SK-N-SH (cell line): Measurements from ENCODE around the gene PTDSS2. TPM values are rescaled to one million over a fixed set of nuclear protein-coding genes. Genes with fewer than 3 reads are reported as not detected.

Experiments used
- CTCF ChIA-PET: fragments of 300-600, 350-600 bp; formaldehyde crosslinking; extraction: SDS; loops from one replicate; lab custom pipeline; 2021; lab: Yijun Ruan, JAX
- POLR2A ChIA-PET: fragments of 350-600 bp; sonication (Branson Sonifier 250); formaldehyde crosslinking; extraction: SDS; loops from one replicate; lab custom pipeline; 2020; ENCODE audit warnings: antibody characterized with exemption, inconsistent platforms; lab: Yijun Ruan, JAX
- DNase-seq: peaks from one replicate; pipeline ENCODE4 v3.0.0; 2012
- H2AFZ ChIP-seq: fragments of 200-600 bp; sonication (generic); 2 replicates; pipeline ENCODE4 v1.8.1; 2016; ENCODE audit warnings: antibody characterized with exemption, mild to moderate bottlenecking, low read depth
- H3F3A ChIP-seq: fragments of 200-600 bp; sonication (generic); replicated peaks from 2 replicates; pipeline ENCODE3; 2016; ENCODE audit warnings: antibody characterized with exemption, mild to moderate bottlenecking; ENCODE audit not compliant: insufficient read depth
- H3K27ac ChIP-seq, 2 experiments: fragments of 200-500 bp in 1 of 2; fragments of 200-600 bp in 1 of 2; sonication (Bioruptor generic) in 1 of 2; sonication (generic), shearing (Covaris generic) in 1 of 2; 2 replicates each; pipeline versions ENCODE4 v1.5.1 to v1.6.1; 2014 to 2016; ENCODE audit warnings: low read depth in 2 of 2, inconsistent platforms in 1 of 2, low read length in 1 of 2, mild to moderate bottlenecking in 1 of 2, mixed read lengths in 1 of 2
- H3K27me3 ChIP-seq: fragments of 200-600 bp; sonication (generic), shearing (Covaris generic); 2 replicates; pipeline ENCODE4 v1.6.1; 2016; ENCODE audit warnings: mixed run types; ENCODE audit not compliant: insufficient read depth
- H3K36me3 ChIP-seq, 2 experiments: fragments of 200-500 bp in 1 of 2; fragments of 200-600 bp in 1 of 2; sonication (Bioruptor generic) in 1 of 2; sonication (generic) in 1 of 2; replicated peaks in 1 of 2; 2 replicates each; pipeline versions ENCODE3 to v1.5.1; 2014 to 2016; ENCODE audit warnings: low read length in 1 of 2, mild to moderate bottlenecking in 1 of 2; ENCODE audit not compliant: insufficient read depth in 2 of 2, control insufficient read depth in 1 of 2
- H3K4me1 ChIP-seq, 2 experiments: fragments of 200-500 bp in 1 of 2; fragments of 200-600 bp in 1 of 2; sonication (Bioruptor generic) in 1 of 2; sonication (generic), shearing (Covaris generic) in 1 of 2; 2 replicates each; pipeline versions ENCODE4 v1.5.1 to v1.6.1; 2014 to 2016; ENCODE audit warnings: low read depth in 1 of 2, low read length in 1 of 2, mixed run types in 1 of 2; ENCODE audit not compliant: insufficient read depth in 2 of 2, control insufficient read depth in 1 of 2
- H3K4me2 ChIP-seq: fragments of 200-600 bp; sonication (generic), shearing (Covaris generic); 2 replicates; pipeline ENCODE4 v1.6.1; 2017; ENCODE audit warnings: mixed run types
- H3K4me3 ChIP-seq, 2 experiments: fragments of 200-500 bp in 1 of 2; fragments of 200-600 bp in 1 of 2; sonication (Bioruptor generic) in 1 of 2; sonication (generic), shearing (Covaris generic) in 1 of 2; 2 replicates each; pipeline versions ENCODE4 v1.5.1 to v1.8.1; 2014 to 2016; ENCODE audit warnings: low read depth in 2 of 2, inconsistent platforms in 1 of 2, low read length in 1 of 2, mild to moderate bottlenecking in 1 of 2, mixed read lengths in 1 of 2, moderate library complexity in 1 of 2
- H3K79me2 ChIP-seq: fragments of 200-600 bp; sonication (generic); 2 replicates; pipeline ENCODE4 v1.8.1; 2017; ENCODE audit warnings: mild to moderate bottlenecking; ENCODE audit not compliant: insufficient read depth
- H3K9ac ChIP-seq: fragments of 200-600 bp; sonication (generic); 2 replicates; pipeline ENCODE4 v1.6.1; 2017; ENCODE audit warnings: mixed run types
- H3K9me2 ChIP-seq: fragments of 200-600 bp; sonication (generic); 2 replicates; pipeline ENCODE4 v1.6.1; 2017; ENCODE audit warnings: mixed run types
- H3K9me3 ChIP-seq: fragments of 200-600 bp; sonication (generic); 2 replicates; pipeline ENCODE4 v1.6.1; 2017; ENCODE audit warnings: mixed run types, mild to moderate bottlenecking, moderate library complexity
- H4K20me1 ChIP-seq: fragments of 200-600 bp; sonication (generic); 2 replicates; pipeline ENCODE4 v1.6.1; 2017; ENCODE audit warnings: mild to moderate bottlenecking, mixed run types; ENCODE audit not compliant: insufficient read depth
- CHD2 ChIP-seq: fragments of 150-350 bp; IDR thresholded peaks from 2 replicates; pipeline ENCODE4 v1.6.1; 2018; ENCODE audit warnings: low read length; ENCODE audit not compliant: partially characterized antibody
- ELF1 ChIP-seq: IDR thresholded peaks from 2 replicates; pipeline ENCODE4 v1.4.0; 2012
- FOSL2 ChIP-seq: IDR thresholded peaks from 2 replicates; pipeline ENCODE4 v1.4.0; 2012; ENCODE audit warnings: low read depth, mild to moderate bottlenecking, moderate library complexity, borderline replicate concordance
- FOXJ3 ChIP-seq: sonication (generic); formaldehyde crosslinking; IDR thresholded peaks from 2 replicates; pipeline ENCODE4 v1.5.1; 2020; ENCODE audit warnings: mild to moderate bottlenecking, missing genetic modification reagents
- FOXM1 ChIP-seq: IDR thresholded peaks from 2 replicates; pipeline ENCODE4 v1.4.0; 2012; ENCODE audit warnings: low read depth, mild to moderate bottlenecking
- NFIC ChIP-seq: IDR thresholded peaks from 2 replicates; pipeline ENCODE4 v1.4.0; 2012; ENCODE audit warnings: borderline replicate concordance
- REST ChIP-seq: IDR thresholded peaks from 2 replicates; pipeline ENCODE4 v1.6.1; 2012; ENCODE audit warnings: mild to moderate bottlenecking, low read depth, low read length, moderate library complexity
- RFX5 ChIP-seq: IDR thresholded peaks from 2 replicates; pipeline ENCODE4 v1.6.1; 2012; ENCODE audit warnings: mild to moderate bottlenecking, improper control_type of control experiment, low read length
- RXRA ChIP-seq: IDR thresholded peaks from 2 replicates; pipeline ENCODE4 v1.4.0; 2012; ENCODE audit warnings: low read depth, mild to moderate bottlenecking, borderline replicate concordance
- TCF12 ChIP-seq: IDR thresholded peaks from 2 replicates; pipeline ENCODE4 v1.4.0; 2012
- TEAD4 ChIP-seq: IDR thresholded peaks from 2 replicates; pipeline ENCODE4 v1.4.0; 2012; ENCODE audit warnings: mild to moderate bottlenecking, borderline replicate concordance; ENCODE audit not compliant: insufficient read depth
- YY1 ChIP-seq: IDR thresholded peaks from 2 replicates; pipeline ENCODE4 v1.4.0; 2012; ENCODE audit warnings: low read depth, mild to moderate bottlenecking
- WGBS: methylation state at CpG from one replicate; pipeline ENCODE4 v1.1.6; 2017; ENCODE audit warnings: low lambda C conversion rate; 5-methylcytosine and 5-hydroxymethylcytosine counted together
- polyA plus RNA-seq, 3 experiments: library from polyadenylated mRNA; depleted of rRNA; stranded (reverse); fragments of >200 nt; gene quantifications; 2 replicates each; pipeline ENCODE4 v1.2.3, GENCODE V29; 2012
- TF ChIP-seq, protein P1 (sequence below): fragments of 200-600 bp; sonication (generic); IDR thresholded peaks from 2 replicates; pipeline ENCODE4 v1.6.1; 2017; ENCODE audit warnings: antibody characterized with exemption, mild to moderate bottlenecking, moderate library complexity
- TF ChIP-seq, protein P2 (sequence below): fragments of 150-350 bp; IDR thresholded peaks from 2 replicates; pipeline ENCODE4 v1.6.1; 2016; ENCODE audit warnings: mild to moderate bottlenecking, low read depth, low read length
- TF ChIP-seq, protein P3 (sequence below): IDR thresholded peaks from 2 replicates; pipeline ENCODE4 v1.4.0; 2012; ENCODE audit warnings: low read depth, borderline replicate concordance

Gene PTDSS2
- polyA plus RNA-seq, 1 of the 3 experiments (the other 2 are of a cell fraction) = 28.6 TPM

- TF ChIP-seq REST = no peak
- no peak for TF ChIP-seq NFIC
- TF ChIP-seq FOSL2 = no peak
- TF ChIP-seq YY1 = no peak
- TF ChIP-seq ELF1 = no peak
Measured at GRCh38 chr11:425301-425700, 24.8 kb upstream of the PTDSS2 start (continued).

- TF ChIP-seq, protein P1, sequence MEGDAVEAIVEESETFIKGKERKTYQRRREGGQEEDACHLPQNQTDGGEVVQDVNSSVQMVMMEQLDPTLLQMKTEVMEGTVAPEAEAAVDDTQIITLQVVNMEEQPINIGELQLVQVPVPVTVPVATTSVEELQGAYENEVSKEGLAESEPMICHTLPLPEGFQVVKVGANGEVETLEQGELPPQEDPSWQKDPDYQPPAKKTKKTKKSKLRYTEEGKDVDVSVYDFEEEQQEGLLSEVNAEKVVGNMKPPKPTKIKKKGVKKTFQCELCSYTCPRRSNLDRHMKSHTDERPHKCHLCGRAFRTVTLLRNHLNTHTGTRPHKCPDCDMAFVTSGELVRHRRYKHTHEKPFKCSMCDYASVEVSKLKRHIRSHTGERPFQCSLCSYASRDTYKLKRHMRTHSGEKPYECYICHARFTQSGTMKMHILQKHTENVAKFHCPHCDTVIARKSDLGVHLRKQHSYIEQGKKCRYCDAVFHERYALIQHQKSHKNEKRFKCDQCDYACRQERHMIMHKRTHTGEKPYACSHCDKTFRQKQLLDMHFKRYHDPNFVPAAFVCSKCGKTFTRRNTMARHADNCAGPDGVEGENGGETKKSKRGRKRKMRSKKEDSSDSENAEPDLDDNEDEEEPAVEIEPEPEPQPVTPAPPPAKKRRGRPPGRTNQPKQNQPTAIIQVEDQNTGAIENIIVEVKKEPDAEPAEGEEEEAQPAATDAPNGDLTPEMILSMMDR = no peak
- TF ChIP-seq RFX5 (no peak), RXRA (no peak), FOXJ3 (CRISPR knock-in tag) (no peak), TEAD4 (no peak), CHD2 (no peak), TCF12 (no peak), FOXM1 (no peak)
- TF ChIP-seq, protein P2, sequence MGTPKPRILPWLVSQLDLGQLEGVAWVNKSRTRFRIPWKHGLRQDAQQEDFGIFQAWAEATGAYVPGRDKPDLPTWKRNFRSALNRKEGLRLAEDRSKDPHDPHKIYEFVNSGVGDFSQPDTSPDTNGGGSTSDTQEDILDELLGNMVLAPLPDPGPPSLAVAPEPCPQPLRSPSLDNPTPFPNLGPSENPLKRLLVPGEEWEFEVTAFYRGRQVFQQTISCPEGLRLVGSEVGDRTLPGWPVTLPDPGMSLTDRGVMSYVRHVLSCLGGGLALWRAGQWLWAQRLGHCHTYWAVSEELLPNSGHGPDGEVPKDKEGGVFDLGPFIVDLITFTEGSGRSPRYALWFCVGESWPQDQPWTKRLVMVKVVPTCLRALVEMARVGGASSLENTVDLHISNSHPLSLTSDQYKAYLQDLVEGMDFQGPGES = no peak
- TF ChIP-seq, protein P3, sequence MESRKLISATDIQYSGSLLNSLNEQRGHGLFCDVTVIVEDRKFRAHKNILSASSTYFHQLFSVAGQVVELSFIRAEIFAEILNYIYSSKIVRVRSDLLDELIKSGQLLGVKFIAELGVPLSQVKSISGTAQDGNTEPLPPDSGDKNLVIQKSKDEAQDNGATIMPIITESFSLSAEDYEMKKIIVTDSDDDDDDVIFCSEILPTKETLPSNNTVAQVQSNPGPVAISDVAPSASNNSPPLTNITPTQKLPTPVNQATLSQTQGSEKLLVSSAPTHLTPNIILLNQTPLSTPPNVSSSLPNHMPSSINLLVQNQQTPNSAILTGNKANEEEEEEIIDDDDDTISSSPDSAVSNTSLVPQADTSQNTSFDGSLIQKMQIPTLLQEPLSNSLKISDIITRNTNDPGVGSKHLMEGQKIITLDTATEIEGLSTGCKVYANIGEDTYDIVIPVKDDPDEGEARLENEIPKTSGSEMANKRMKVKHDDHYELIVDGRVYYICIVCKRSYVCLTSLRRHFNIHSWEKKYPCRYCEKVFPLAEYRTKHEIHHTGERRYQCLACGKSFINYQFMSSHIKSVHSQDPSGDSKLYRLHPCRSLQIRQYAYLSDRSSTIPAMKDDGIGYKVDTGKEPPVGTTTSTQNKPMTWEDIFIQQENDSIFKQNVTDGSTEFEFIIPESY = no peak
Measured at GRCh38 chr11:426851-427250, 23.2 kb upstream of the PTDSS2 start.

More at GRCh38 chr11:426851-427250, 23.2 kb upstream of the PTDSS2 start:
- H3F3A ChIP-seq = no peaks in the 10 kb centered on the region
- no peak overlapping the region for H2AFZ ChIP-seq
- no peak overlapping the region for H3K4me2 ChIP-seq
- H4K20me1 ChIP-seq = no peaks in the 10 kb centered on the region
- ChIA-PET POLR2A (no interaction called here), CTCF (interaction anchor here (1.4 to 3.1 kb wide), 2 partner anchors 22 to 30 kb away, joined by 8 to 9 read pairs; partner anchors contain the start of gene PTDSS2)
- no peak overlapping the region for H3K27ac ChIP-seq
- H3K27me3 ChIP-seq = no peaks in the 10 kb centered on the region
- WGBS = 46% methylated on average over 6 of the region's 8 CpGs
- H3K9me2 ChIP-seq = no peaks in the 10 kb centered on the region
- no peaks in the 10 kb centered on the region for H3K36me3 ChIP-seq
- no peaks in the 10 kb centered on the region for H3K9me3 ChIP-seq
- no peak overlapping the region for H3K4me3 ChIP-seq
- no peak for DNase-seq
- no peak overlapping the region for H3K9ac ChIP-seq
- no peaks in the 10 kb centered on the region for H3K4me1 ChIP-seq
- no peaks in the 10 kb centered on the region for H3K79me2 ChIP-seq
